GM18867 (cell line): ENCODE measurements around the gene SMOC2.

Experiments used
- ATAC-seq: cut with Tn5 transposase; IDR thresholded peaks from one replicate; pipeline ENCODE4 v1.9.1; 2021; ENCODE audit warnings: mild to moderate bottlenecking, moderate library complexity; ENCODE audit not compliant: unreplicated experiment

SMOC2 gene

DNA sequence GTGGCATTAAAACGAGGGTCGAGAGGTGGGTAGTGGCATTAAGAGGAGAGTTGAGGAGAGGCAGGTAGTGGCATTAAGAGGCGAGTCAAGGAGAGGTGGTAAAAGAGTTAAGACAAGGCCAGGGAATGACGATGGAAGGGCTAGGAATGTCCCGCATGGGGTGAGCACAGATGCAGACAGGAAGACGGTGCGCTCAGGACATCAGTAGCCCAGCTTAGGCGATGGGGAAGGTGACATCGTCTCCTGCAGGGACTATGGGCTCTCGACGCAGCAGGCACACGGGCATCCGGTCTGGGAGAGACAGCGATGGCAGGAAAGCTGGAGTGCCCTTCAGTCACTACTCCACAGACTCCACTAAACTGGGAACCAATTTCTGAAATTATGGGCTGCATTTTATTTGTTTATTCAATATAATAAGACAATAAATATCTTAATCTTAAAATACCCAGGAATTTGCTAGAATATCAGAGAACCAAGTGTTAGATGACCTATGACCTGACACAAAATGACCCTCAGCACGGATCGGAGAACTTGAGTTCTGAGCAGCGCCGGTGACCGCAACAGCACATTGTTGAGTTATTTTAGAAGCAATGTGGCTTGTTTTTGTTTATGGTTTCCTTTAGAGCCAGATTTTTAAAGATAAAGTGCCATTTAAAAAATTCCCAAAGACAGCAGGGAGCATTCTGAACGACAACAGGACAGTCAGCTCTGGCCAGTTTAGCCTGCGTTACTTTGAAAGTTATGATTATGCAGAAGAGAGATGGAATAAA is 177.7 kb downstream of the SMOC2 start:
- ATAC-seq = no peak

DNA sequence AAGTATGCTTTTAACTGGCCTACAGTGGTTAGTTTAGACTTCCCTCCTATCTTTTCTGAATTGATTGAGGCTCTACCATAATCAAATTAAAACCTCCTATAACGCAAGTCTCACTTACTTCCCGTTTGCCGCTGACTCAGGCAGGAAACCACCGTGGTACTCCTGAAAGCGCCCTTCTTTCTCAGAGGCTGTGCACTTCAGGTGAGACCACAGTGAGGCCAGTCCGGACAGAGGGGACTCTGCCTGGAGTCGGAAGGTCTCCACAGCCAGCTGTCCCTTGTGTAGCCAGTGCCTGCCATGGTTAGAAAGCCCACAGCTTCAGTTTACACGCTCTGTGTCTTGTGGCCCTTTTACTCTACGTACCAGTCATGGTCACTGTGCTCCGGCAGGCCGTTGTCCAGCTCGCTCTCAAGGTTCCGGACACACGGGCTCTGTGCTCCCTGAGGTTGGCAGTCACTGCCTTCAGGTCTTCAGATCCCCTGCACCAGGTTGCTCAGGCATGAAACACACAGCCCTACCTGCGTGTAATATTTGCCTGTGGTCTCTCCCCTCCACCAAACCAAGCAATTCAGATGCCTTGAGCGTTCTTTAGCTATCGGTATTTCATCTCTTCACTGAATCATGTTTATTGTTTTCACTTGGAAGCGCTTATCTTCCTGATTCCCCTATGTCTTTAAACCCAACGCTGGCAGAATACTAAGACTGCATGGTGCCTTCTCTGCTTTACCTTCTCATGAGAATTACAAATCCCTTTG is 178.8 kb downstream of the SMOC2 start:
- ATAC-seq = no peak

DNA sequence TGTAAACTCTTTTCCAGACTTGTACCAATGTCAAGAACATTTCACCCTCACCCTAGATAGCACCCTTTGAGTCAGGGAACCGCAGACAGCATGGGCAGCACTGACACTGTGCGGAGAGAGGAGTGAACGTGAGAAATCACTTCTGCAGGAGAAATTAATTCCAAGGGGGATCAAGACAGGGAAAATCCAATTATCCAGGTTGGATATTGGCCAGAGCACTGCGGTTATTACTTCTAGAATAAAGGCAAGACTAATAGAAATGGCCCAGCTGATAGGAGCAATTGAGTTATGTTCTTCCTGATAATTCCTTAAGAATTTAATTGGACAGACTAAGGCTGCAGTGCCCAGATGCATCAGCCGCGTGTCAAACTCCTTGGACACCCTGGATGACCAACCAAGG is 179.6 kb downstream of the SMOC2 start:
- ATAC-seq = no peak

DNA sequence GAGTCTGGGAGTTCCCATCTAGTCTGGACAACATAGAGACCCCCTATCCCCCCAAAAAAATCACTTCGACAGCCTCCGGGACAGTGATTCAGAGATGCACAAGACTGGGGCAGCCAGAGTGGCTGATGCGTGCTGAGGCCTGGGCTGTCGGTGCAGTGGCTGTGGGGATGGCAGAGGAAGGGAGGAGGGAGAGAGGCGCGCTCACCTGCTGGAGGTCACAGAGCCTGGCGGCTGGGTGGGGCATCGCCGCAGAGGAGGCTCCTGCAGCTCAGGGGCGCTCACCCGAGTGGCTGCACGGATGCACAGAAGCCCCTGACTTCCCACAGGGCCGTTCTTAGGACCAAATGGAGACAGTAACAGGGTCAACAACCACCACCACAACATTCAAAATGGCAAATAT is 182.8 kb downstream of the SMOC2 start:
- no peak for ATAC-seq

DNA sequence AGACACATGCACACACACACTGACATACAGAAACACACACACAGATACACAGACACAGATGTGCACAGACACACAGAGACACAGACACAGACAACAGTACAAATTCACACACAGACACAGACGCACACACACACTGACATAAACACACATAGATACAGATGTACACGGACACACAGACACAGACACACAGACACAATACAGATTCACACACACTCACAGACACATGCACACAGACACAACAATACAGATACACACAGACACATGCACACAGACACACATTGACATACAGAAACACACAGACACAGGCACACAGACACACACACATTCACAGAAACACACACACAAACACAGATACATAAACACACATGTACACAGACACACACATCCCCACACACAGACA is 183.6 kb downstream of the SMOC2 start:
- ATAC-seq = no peak

DNA sequence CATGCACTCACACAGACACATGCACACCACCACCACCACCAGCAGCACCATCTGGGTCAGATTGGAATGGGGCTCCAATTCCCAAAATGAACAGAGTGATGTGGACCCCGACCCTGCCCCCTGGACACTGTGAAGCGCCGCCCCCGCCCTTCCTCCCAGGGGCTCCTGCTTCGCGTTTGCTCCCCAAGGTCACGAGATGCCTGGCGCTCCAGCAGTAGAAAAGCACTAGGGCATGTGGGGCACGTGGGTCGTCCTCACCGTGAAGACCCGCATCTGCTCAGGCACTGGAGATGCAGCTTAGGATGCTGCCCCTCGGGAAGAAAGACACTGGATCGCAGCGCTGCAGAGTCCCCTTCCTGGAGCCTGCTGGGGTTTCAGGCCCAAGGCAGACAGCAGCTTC is 184.0 kb downstream of the SMOC2 start:
- no peak for ATAC-seq

DNA sequence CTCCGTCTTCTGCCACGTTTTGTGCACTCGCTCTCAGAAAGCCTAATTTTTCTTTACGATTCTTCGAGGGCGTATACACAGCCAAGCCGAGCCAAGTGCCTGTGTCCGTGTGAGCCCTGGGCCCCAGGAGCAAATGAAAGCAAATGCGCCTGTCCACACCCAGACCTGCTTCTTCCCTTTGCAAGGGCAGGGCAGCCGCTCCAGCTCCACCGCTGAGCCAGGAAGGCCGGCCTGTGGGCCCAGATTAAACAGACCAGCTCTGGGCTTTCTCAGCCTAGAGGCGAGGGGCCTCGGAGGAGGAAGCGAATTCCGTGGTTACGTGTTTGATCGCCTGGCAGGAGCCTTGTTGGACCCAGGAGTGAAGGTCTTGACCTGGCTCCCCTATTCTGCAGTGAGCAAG is 184.6 kb downstream of the SMOC2 start:
- no peak for ATAC-seq

DNA sequence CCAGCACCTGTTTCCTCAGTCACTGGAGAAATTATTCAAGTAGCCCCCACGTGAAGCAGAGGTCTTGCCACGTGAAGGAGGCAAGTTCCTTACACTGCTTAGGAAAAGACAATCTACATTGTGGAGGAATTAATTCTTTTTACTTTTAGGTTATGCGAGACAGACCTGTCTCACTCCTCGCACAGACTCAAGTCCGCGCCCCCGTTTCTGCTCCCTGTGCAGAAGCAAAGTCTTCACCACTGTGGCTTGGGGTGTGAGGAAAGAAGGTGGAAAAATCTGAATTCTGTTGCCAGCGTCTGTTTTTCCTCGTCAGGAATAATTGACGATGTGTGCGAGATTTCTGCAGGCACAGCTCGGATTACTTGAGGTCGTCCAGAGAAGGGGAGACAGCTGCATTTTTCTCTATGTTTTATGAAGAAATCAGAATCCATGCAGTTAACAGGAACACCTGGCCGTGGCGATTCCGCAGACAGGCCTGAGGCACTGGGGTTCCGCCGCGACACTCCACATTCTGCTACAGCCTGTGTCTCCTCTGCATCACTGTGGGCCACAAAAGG is 185.1 kb downstream of the SMOC2 start:
- ATAC-seq = no peak

DNA sequence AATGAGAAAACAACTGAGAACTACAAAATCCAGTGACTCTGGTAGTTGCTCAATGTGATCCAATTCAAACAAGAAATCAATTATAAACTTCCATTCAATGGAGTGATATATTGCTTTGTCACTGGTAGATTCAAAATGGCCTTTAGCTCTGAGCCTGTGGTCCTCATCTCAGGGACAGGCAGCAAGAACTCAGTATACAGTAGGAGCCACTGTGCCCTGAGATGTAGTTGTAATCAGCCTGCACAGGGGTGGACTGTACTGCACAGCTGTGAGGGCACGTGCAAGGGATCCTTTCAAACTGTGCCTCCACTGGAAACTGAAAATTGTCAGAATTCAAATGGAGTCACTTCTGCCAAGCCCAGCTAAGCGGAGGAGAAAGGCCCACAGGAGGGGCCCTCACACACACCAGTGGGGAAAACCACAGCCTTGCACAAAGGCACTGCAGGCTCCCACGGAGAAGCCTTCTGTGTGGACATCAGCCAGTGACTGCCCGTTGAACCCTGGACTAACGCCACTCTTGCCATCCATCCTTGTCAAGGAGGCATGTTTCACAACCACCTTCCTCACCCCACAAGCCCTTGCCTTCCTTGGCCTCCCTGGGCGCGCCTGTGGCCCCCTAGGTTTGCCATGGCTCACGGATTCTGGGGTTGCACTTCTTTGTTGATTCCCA is 186.7 kb downstream of the SMOC2 start:
- no peak for ATAC-seq

DNA sequence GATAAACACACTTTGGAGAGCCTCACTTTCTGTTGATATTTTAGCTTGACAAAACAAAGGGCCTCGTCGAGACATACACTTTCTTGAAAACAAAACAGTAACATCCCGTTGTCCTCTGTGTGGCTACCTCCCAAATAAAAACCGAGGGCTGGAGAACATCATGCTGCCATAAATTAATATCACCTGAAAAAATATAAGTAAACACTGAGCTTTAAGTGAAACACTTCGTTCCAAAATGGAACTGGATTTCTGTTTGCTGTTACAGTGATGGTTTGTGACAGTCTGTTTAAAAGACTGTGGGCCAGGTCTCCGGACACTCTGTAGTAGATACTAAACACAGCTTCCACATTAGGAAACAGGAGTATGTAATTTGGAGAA is 187.2 kb downstream of the SMOC2 start:
- no peak for ATAC-seq

DNA sequence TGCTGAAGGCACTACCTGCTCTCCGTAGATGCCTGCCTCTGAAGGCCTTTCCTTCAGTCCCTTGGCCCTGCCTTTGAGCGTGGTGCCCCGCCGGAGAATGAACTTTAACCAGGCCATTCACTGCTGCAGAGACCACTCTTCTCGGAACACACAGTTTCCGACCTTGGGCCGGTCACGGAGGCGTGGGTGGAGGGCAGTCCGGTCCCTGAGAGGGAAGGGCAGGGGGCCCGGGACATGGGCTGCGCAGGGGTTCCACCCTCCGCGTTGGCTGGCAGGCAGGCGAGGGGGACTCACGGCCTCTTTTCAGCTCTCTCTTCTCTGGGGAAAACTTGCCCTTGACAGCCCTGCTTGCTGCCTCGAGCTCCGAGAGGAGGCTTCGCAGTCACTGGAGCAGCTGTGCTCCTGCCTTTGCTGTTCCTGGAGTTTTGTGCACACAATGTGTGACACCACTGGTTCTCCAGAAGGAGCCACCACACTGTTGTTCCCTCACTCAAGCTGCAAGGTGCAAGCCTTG is 187.8 kb downstream of the SMOC2 start:
- ATAC-seq = no peak

DNA sequence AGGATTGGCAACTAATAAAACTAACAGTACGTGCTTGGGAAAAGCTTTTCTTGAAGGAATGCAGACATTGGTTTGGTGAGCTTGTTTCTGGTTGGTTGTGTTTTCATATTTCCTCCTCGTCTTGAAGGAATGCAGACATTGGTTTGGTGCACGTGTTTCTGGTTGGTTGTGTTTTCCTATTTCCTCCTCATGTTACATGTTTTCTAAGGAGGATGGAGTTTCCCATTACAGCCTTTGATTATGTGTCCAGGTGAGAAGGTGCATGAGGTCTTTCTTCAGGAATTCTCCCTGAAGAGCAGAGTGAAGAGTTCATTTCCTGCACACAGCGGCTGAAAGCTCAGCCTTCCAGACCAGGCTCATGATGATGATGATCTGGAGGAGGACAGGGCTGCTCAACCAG is 190.6 kb downstream of the SMOC2 start:
- ATAC-seq = no peak

DNA sequence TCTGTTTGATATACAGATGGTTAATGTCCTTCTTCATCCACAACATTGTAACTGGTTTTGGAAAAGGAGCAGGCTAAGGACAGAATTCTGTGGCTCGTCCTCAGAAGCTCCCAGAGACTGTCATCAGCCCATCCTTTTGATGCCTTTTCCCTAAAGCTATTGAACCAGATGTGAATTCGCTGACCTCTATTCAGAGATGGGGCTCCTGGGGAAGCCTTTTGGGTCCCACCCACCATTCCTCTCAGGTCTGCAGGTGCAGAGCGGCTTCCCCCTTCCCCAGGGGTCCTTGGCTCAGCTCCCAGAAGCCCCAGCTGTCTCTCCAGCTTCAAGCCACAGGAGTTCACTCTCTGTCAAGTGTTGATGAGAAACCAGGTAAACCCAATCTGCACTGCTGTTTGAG is 191.7 kb downstream of the SMOC2 start:
- ATAC-seq = no peak

DNA sequence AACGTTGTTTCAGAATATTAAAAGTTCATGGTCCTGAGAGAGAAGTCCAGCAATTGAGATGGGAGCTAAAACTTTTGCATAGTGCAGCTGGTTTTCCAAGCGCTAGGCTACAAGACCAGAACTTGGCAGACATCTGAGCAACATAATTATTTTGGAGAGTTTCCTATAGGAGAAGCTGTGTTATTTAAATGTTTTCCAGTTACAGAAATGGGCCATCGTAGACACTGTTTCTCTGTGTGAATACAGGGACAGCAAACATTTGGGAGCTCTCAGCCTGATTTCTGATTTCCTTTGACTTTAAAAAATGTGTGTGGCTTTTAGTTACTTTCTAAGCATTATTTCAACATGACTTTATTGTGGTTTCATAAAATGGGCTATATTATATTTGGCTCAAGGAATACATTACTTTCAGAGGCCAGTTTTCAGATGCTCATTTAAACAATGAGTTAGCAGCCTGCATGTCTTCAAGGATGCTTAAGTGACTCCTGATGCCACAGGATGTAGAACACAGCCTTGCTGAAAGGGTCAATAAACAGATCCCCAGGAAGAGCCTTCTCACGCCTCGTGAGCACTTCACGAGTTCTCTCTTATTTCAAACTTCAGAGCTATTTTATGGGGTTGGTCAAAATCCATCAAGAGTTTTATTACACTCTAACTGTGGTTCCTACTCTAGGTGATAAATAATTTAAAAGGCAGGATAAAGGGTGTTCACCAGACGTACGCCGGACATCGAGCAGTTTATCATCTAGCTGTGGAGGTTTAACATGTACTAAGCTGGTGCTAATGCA is 193.8 kb downstream of the SMOC2 start:
- no peak for ATAC-seq

DNA sequence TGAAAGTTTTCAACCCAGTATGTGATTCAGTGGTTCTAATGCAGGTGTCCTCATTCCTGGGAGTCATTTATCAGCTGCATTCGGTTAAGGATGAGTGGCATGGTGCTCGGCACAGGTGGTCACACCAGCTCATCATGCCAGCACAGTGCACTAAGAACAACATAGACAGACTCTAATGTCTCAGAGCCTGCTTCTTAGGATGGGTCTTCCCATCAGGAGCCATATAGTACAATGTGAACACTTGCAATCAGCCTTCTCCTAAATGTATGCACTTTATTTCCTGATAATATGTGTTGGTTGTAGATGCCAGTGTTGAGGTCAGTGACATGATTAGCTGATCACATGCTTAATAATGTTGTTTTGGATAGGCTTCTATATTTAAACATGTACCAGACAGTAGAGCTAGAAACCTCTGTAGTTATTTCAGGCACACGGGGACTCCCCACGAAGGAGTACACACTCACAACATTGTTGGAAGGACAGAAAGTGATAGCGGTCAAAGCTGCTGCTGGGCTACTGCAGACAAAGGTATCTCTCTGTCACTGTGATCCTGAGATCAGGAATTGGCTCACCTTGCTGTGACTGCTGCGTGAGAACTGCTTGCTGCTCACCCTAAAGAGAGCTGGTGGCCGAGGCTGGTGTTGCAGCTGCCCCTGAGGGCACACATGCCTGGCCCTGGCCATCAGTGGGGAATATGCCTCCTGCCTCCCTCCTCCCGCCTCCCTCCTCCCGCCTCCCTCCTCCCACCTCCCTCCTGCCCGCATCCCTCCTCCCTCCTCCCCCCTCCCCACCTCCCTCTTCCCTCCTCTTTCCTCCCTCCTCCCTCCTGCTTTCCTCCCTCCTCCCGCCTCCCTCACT is 195.4 kb downstream of the SMOC2 start:
- no peak for ATAC-seq

DNA sequence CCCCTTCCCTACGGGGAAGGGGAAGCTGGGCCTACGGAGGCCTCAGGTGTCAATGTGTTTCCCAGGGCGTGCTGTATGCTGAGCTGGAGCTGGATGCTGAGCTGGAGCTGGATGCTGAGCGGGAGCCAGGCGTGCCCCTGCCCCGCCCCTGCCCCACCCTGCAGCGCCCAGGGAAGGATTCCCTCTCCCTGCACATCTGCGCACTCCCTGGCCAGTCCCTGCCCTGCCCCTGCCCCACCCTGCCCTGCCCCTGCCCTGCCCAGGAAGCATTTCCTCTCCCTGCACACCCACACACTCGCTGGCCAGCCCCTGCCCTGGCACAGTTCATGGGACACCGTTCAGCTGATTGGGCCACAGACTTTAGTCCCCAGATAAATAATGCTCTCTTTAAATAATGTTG is 196.8 kb downstream of the SMOC2 start:
- no peak for ATAC-seq

DNA sequence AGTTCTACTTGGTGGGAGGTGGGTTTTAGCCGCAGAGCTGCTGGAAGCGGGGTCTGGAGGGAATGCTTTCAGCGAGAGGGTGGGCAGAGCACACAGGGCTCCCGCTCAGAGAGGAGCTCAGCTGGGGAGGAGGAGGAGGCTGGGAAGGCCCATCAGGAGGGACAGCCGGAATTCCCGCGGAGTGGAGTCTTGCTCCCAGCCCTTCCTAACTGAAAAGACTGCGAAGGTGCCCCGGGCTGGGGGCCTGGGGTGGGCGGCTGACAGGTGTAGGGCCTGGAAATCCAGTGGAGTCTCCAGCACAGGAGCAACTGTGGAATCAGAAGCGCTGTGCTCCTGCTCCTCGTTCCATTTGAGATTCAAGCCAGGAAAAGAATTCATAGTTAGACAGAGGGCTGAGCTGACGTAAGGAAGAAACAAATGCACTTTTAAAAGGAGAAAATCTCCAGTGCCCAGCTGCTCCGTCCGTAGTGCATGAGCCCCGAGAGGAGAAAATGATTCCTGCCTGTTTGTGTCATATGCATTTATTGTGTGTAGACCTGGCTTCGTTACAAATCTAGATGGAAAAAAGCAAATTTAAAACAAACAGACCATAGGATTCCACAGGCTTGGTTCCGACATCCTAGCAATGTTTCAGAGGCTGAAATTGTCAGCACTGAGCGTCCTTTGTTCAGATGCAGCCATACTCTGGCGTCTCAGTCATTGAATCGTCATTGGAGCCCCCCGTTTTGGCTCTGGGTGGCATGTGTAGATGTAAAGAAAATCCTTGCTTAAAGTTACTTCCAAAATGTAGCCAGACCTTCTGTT is 197.7 kb downstream of the SMOC2 start:
- ATAC-seq = no peak

DNA sequence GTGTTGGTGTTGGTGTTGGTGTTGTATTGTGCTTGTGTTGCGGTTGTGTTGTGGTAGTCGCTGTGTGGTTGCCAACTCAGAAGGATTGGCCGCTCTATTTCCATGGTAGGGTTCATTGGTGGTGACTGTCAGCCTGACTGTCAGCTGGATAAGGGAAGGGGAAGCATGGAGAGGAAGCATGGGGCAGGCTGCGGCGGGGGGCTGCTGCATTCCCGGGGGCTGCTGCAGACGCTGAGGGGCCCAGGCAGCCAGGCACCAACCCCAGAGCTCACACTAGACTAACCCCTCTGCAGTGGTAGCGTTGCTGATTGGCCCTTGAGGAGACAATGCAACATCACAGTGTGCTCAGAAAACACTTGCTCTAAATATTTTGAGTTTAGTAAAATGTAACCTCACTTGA is 199.2 kb downstream of the SMOC2 start:
- no peak for ATAC-seq

DNA sequence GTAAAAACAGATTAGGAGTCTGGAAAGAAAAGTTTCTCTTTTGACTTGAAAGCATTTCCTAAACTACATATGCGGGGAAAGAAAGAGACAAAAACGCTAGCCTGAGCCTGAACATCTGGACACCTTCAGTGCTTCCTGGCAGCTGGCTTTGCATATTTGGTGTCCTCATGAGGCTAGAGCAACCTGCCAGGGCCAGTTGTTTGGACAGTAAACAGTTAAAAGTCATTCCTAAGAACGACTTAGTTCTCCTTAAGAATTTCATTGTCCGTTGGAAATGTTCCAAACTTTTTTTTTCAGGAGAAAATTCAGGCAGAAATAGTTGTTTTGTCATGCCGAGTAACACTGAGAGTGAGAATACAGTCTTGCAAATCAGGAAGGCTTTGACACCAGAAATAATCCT is 199.8 kb downstream of the SMOC2 start:
- ATAC-seq = no peak
